HepG2 (cell line): Measurements from ENCODE around the gene ZNRF3. TPM values are rescaled to one million over a fixed set of nuclear protein-coding genes. Genes with fewer than 3 reads are reported as not detected.

Experiments used
- FOXO1 ChIP-seq: sonication (generic); formaldehyde crosslinking; IDR thresholded peaks from 2 replicates; pipeline ENCODE4 v1.4.0; 2020; ENCODE audit warnings: missing genetic modification reagents
- ISX ChIP-seq: sonication (generic); formaldehyde crosslinking; conservative IDR thresholded peaks from 2 replicates; pipeline ENCODE4 v1.5.0; 2020; ENCODE audit warnings: missing genetic modification reagents
- MAZ ChIP-seq, 2 experiments: sonication (generic) in 1 of 2; formaldehyde crosslinking in 1 of 2; IDR thresholded peaks; 2 replicates each; pipeline versions ENCODE4 v1.5.0 to v1.6.1; 2012 to 2020; ENCODE audit warnings: low read depth in 2 of 2, mild to moderate bottlenecking in 2 of 2, borderline replicate concordance in 1 of 2, improper control_type of control experiment in 1 of 2, low read length in 1 of 2, missing genetic modification reagents in 1 of 2, moderate library complexity in 1 of 2
- ZNF3 ChIP-seq: IDR thresholded peaks from 2 replicates; pipeline ENCODE4 v1.7.0; 2017; ENCODE audit warnings: inconsistent platforms
- ZNF431 ChIP-seq: sonication (generic); formaldehyde crosslinking; IDR thresholded peaks from 2 replicates; pipeline ENCODE4 v1.9.0; 2022; ENCODE audit warnings: missing genetic modification reagents, low read depth, mild to moderate bottlenecking, borderline replicate concordance
- ZNF570 ChIP-seq: sonication (generic); formaldehyde crosslinking; IDR thresholded peaks from 2 replicates; pipeline ENCODE4 v1.4.0; 2020; ENCODE audit warnings: mild to moderate bottlenecking, missing genetic modification reagents, borderline replicate concordance
- ZNF747 ChIP-seq: sonication (generic); formaldehyde crosslinking; IDR thresholded peaks from 2 replicates; pipeline ENCODE4 v1.8.1; 2023; ENCODE audit warnings: missing genetic modification reagents, mild to moderate bottlenecking, borderline replicate concordance
- ZSCAN21 ChIP-seq: sonication (generic); formaldehyde crosslinking; IDR thresholded peaks from 2 replicates; pipeline ENCODE4 v1.8.0; 2022; ENCODE audit warnings: mild to moderate bottlenecking, missing genetic modification reagents, moderate library complexity, borderline replicate concordance
- ZSCAN22 ChIP-seq: sonication (generic); formaldehyde crosslinking; IDR thresholded peaks from 2 replicates; pipeline ENCODE4 v1.4.0; 2020; ENCODE audit warnings: mild to moderate bottlenecking, missing genetic modification reagents
- ZSCAN9 ChIP-seq: IDR thresholded peaks from 2 replicates; pipeline ENCODE4 v1.6.1; 2016; ENCODE audit warnings: borderline replicate concordance
- polyA plus RNA-seq, 8 experiments: library from polyadenylated mRNA; depleted of rRNA in 3 of 8; stranded (reverse) in 7 of 8; unstranded in 1 of 8; fragments of >200 nt; fragmentation: Illumina TruSeq in 4 of 8; extraction: Trizol in 4 of 8; gene quantifications; 2 replicates each; pipeline versions ENCODE4 v1.2.1 to v1.2.3, GENCODE V29; 2011 to 2016; ENCODE audit warnings: low read depth in 4 of 8, missing spikeins in 1 of 8, mixed read lengths in 1 of 8; ENCODE audit not compliant: insufficient read depth in 1 of 8
- total RNA-seq, 5 experiments: library from RNA; depleted of rRNA; stranded (reverse); fragments of >200 nt; fragmentation: Illumina TruSeq; extraction: Trizol; gene quantifications; 2 replicates each; pipeline ENCODE4 v1.2.3, GENCODE V29; 2016; ENCODE audit warnings: low read depth in 1 of 5
- TF ChIP-seq, protein P1 (sequence below): sonication (generic); formaldehyde crosslinking; IDR thresholded peaks from 2 replicates; pipeline ENCODE4 v1.4.0; 2020; ENCODE audit warnings: missing genetic modification reagents
- TF ChIP-seq, protein P2 (sequence below): sonication (generic); formaldehyde crosslinking; IDR thresholded peaks from 2 replicates; pipeline ENCODE4 v1.4.0; 2020; ENCODE audit warnings: mild to moderate bottlenecking, missing genetic modification reagents
- TF ChIP-seq, protein P3 (sequence below): sonication (generic); formaldehyde crosslinking; conservative IDR thresholded peaks from 2 replicates; pipeline ENCODE4 v1.5.0; 2020; ENCODE audit warnings: missing genetic modification reagents
- TF ChIP-seq, protein P4 (sequence below): IDR thresholded peaks from 2 replicates; pipeline ENCODE4 v1.6.1; 2016; ENCODE audit warnings: missing compliant biosample characterization, missing genetic modification reagents, borderline replicate concordance
- TF ChIP-seq, protein P5 (sequence below): sonication (generic); formaldehyde crosslinking; IDR thresholded peaks from 2 replicates; pipeline ENCODE4 v1.5.1; 2020; ENCODE audit warnings: missing genetic modification reagents, mild to moderate bottlenecking, borderline replicate concordance
- TF ChIP-seq, protein P6 (sequence below): fragments of 450-650 bp; IDR thresholded peaks from 2 replicates; pipeline ENCODE4 v1.6.1; 2017

ZNRF3 gene
- total and polyA plus RNA-seq, 2 of the 13 experiments (the other 11 are each of a cell fraction or from before 2014, with no cell fraction given): 20.3 to 36.7 TPM

DNA sequence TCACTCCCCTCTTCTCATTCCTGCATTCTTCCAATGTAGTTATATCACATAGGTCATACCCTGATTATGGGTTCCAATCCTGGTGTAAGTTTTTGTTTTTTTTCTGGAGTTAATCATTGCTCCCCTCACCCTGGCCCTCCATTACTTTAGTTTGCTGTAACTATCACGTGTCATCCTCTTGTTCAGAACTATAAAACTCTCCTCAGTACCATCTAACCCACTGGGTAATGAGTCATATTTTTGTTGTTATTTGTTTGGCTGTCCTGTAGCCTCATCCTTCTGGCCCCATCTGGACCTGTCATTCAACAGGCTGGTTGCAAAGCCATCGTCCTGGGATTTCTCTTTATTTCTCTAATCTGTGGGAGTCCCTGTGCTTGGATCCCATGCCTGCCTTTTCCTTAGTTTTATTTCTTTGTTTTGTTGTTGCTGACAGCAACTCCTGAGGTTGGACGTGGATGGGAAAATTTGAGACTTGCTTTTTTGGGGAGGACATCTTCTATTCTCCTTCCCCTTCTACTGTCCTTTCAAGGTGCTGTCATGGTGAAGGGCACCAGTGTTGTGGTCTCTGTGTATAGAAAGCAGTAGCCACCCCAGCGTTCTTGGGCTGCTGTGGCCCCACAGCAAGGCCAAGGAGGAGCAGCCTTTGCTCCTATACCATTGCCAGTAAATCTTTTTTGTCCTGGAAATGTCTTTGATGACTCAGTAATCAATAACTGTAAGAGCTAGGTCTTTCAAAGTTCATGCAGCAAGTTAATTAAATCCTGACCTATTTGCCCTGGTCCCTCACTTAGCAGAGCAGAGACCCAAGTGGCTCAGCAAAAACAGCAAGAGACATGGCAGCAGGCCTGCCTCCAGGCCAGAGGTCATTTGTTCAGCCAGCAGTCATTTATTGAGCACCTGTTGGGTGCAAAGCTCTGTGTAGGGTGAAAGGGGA is 95.8 kb downstream of the ZNRF3 start (continued):
- TF ChIP-seq MAZ (IDR thresholded peaks at IDR 0.05; ENCODE audit: borderline replicate concordance, low read depth, low read length) (no peak), MAZ (CRISPR knock-in tag; IDR thresholded peaks at IDR 0.05; ENCODE audit: low read depth) (0 out of 2 replicates have a peak, but pooled peaks have one; percentile 18), FOXO1 (CRISPR knock-in tag) (peak; percentile 66; the same call in 1 of the 2 replicates), ZNF747 (CRISPR knock-in tag) (no peak), ZNF570 (CRISPR knock-in tag) (no peak), ZSCAN22 (CRISPR knock-in tag) (no peak), ISX (CRISPR knock-in tag) (no peak), ZSCAN9 (CRISPR knock-in tag) (peak; percentile 72; the same call in 1 of the 2 replicates), ZNF3 (CRISPR knock-in tag) (no peak), ZSCAN21 (no peak), ZNF431 (CRISPR knock-in tag) (no peak)
- TF ChIP-seq, protein P1, sequence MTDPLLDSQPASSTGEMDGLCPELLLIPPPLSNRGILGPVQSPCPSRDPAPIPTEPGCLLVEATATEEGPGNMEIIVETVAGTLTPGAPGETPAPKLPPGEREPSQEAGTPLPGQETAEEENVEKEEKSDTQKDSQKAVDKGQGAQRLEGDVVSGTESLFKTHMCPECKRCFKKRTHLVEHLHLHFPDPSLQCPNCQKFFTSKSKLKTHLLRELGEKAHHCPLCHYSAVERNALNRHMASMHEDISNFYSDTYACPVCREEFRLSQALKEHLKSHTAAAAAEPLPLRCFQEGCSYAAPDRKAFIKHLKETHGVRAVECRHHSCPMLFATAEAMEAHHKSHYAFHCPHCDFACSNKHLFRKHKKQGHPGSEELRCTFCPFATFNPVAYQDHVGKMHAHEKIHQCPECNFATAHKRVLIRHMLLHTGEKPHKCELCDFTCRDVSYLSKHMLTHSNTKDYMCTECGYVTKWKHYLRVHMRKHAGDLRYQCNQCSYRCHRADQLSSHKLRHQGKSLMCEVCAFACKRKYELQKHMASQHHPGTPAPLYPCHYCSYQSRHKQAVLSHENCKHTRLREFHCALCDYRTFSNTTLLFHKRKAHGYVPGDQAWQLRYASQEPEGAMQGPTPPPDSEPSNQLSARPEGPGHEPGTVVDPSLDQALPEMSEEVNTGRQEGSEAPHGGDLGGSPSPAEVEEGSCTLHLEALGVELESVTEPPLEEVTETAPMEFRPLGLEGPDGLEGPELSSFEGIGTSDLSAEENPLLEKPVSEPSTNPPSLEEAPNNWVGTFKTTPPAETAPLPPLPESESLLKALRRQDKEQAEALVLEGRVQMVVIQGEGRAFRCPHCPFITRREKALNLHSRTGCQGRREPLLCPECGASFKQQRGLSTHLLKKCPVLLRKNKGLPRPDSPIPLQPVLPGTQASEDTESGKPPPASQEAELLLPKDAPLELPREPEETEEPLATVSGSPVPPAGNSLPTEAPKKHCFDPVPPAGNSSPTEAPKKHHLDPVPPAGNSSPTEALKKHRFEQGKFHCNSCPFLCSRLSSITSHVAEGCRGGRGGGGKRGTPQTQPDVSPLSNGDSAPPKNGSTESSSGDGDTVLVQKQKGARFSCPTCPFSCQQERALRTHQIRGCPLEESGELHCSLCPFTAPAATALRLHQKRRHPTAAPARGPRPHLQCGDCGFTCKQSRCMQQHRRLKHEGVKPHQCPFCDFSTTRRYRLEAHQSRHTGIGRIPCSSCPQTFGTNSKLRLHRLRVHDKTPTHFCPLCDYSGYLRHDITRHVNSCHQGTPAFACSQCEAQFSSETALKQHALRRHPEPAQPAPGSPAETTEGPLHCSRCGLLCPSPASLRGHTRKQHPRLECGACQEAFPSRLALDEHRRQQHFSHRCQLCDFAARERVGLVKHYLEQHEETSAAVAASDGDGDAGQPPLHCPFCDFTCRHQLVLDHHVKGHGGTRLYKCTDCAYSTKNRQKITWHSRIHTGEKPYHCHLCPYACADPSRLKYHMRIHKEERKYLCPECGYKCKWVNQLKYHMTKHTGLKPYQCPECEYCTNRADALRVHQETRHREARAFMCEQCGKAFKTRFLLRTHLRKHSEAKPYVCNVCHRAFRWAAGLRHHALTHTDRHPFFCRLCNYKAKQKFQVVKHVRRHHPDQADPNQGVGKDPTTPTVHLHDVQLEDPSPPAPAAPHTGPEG: no peak
- TF ChIP-seq, protein P2, sequence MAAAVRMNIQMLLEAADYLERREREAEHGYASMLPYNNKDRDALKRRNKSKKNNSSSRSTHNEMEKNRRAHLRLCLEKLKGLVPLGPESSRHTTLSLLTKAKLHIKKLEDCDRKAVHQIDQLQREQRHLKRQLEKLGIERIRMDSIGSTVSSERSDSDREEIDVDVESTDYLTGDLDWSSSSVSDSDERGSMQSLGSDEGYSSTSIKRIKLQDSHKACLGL: no peak
- TF ChIP-seq, protein P3, sequence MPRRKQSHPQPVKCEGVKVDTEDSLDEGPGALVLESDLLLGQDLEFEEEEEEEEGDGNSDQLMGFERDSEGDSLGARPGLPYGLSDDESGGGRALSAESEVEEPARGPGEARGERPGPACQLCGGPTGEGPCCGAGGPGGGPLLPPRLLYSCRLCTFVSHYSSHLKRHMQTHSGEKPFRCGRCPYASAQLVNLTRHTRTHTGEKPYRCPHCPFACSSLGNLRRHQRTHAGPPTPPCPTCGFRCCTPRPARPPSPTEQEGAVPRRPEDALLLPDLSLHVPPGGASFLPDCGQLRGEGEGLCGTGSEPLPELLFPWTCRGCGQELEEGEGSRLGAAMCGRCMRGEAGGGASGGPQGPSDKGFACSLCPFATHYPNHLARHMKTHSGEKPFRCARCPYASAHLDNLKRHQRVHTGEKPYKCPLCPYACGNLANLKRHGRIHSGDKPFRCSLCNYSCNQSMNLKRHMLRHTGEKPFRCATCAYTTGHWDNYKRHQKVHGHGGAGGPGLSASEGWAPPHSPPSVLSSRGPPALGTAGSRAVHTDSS (CRISPR knock-in tag): no peak
- TF ChIP-seq, protein P4, sequence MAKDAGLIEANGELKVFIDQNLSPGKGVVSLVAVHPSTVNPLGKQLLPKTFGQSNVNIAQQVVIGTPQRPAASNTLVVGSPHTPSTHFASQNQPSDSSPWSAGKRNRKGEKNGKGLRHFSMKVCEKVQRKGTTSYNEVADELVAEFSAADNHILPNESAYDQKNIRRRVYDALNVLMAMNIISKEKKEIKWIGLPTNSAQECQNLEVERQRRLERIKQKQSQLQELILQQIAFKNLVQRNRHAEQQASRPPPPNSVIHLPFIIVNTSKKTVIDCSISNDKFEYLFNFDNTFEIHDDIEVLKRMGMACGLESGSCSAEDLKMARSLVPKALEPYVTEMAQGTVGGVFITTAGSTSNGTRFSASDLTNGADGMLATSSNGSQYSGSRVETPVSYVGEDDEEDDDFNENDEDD (CRISPR knock-in tag): no peak
- TF ChIP-seq, protein P5, sequence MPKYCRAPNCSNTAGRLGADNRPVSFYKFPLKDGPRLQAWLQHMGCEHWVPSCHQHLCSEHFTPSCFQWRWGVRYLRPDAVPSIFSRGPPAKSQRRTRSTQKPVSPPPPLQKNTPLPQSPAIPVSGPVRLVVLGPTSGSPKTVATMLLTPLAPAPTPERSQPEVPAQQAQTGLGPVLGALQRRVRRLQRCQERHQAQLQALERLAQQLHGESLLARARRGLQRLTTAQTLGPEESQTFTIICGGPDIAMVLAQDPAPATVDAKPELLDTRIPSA: no peak
- TF ChIP-seq, protein P6, sequence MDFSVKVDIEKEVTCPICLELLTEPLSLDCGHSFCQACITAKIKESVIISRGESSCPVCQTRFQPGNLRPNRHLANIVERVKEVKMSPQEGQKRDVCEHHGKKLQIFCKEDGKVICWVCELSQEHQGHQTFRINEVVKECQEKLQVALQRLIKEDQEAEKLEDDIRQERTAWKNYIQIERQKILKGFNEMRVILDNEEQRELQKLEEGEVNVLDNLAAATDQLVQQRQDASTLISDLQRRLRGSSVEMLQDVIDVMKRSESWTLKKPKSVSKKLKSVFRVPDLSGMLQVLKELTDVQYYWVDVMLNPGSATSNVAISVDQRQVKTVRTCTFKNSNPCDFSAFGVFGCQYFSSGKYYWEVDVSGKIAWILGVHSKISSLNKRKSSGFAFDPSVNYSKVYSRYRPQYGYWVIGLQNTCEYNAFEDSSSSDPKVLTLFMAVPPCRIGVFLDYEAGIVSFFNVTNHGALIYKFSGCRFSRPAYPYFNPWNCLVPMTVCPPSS: no peak
